GM12891 (cell line): ENCODE data around the gene PLPPR1.
"Not testable (repeated sequence)": the region's sequence is repeated elsewhere in the genome, so short reads cannot be mapped to it uniquely, and the experiment has no call there.

Experiments used
- DNase-seq: peaks from one replicate; pipeline ENCODE4 v3.0.0; 2011; ENCODE audit warnings: low spot score; ENCODE audit not compliant: insufficient read length
- FAIRE-seq: peaks from 2 replicates; lab custom pipeline; 2011; peaks lifted over from hg19 to GRCh38; lab: Jason Lieb, UNC
- PAX5 ChIP-seq: IDR thresholded peaks from 2 replicates; pipeline ENCODE4 v1.6.1; 2011; ENCODE audit warnings: low read length, moderate library complexity, mild to moderate bottlenecking; ENCODE audit not compliant: insufficient read depth, severe bottlenecking
- POLR2A ChIP-seq: IDR thresholded peaks from 2 replicates; pipeline ENCODE4 v1.6.1; 2011; ENCODE audit warnings: low read depth, low read length, control low read depth
- POLR2AphosphoS5 ChIP-seq: IDR thresholded peaks from 2 replicates; pipeline ENCODE4 v1.6.1; 2011; ENCODE audit warnings: low read depth, low read length, control low read depth
- POU2F2 ChIP-seq: IDR thresholded peaks from 2 replicates; pipeline ENCODE4 v1.6.1; 2011; ENCODE audit warnings: low read depth, mild to moderate bottlenecking, control low read depth, low read length, moderate library complexity
- SPI1 ChIP-seq: IDR thresholded peaks from 2 replicates; pipeline ENCODE4 v1.6.1; 2011; ENCODE audit warnings: low read depth, low read length, control low read depth
- TAF1 ChIP-seq: IDR thresholded peaks from 2 replicates; pipeline ENCODE4 v1.6.1; 2011; ENCODE audit warnings: low read depth, low read length, control low read depth

The PLPPR1 gene

GRCh38 chr9:101037430-101037829, 8.9 kb downstream of the PLPPR1 start:
- no peak for DNase-seq
- FAIRE-seq: no peak
- TF ChIP-seq TAF1: no peak
- no peak for TF ChIP-seq PAX5
- TF ChIP-seq SPI1: no peak
- TF ChIP-seq POU2F2: no peak

- FAIRE-seq (no peak), DNase-seq (no peak)
- no peak for TF ChIP-seq SPI1
- TF ChIP-seq POLR2A: no peak
- no peak for TF ChIP-seq POLR2AphosphoS5
- no peak for TF ChIP-seq TAF1
- no peak for TF ChIP-seq PAX5
- no peak for TF ChIP-seq POU2F2
These were observed 10.0 kb downstream of the PLPPR1 start for GRCh38 chr9:101038488-101038887.

- FAIRE-seq: not testable (repeated sequence)
These were observed 11.1 kb downstream of the PLPPR1 start for GRCh38 chr9:101039581-101039980.

GRCh38 chr9:101047848-101048397, 19.4 kb downstream of the PLPPR1 start:
- FAIRE-seq: no peak
- DNase-seq: no peak

More at GRCh38 chr9:101039581-101039980, 11.1 kb downstream of the PLPPR1 start:
- DNase-seq: not testable (repeated sequence)

GRCh38 chr9:101050650-101051049, 22.1 kb downstream of the PLPPR1 start:
- FAIRE-seq (no peak), DNase-seq (no peak)
- TF ChIP-seq TAF1: no peak
- no peak for TF ChIP-seq POU2F2
- no peak for TF ChIP-seq POLR2AphosphoS5
- TF ChIP-seq SPI1: no peak
- no peak for TF ChIP-seq PAX5
- TF ChIP-seq POLR2A: no peak

More at GRCh38 chr9:101047848-101048397, 19.4 kb downstream of the PLPPR1 start:
- TF ChIP-seq TAF1: no peak
- no peak for TF ChIP-seq POLR2A

GRCh38 chr9:101054657-101055056, 26.1 kb downstream of the PLPPR1 start:
- DNase-seq (no peak), FAIRE-seq (no peak)
- TF ChIP-seq POLR2AphosphoS5 (no peak), POU2F2 (no peak), PAX5 (no peak), SPI1 (no peak), POLR2A (no peak), TAF1 (no peak)

GRCh38 chr9:101055516-101055915, 27.0 kb downstream of the PLPPR1 start:
- DNase-seq (no peak), FAIRE-seq (no peak)
- TF ChIP-seq PAX5: no peak
- TF ChIP-seq POU2F2: no peak

- DNase-seq (no peak), FAIRE-seq (no peak)
- TF ChIP-seq POLR2AphosphoS5: no peak
- TF ChIP-seq PAX5: no peak
- no peak for TF ChIP-seq SPI1
- no peak for TF ChIP-seq POU2F2
- no peak for TF ChIP-seq POLR2A
- TF ChIP-seq TAF1: no peak
These were observed 34.2 kb downstream of the PLPPR1 start for GRCh38 chr9:101062686-101063085.

GRCh38 chr9:101063192-101063591, 34.7 kb downstream of the PLPPR1 start:
- no peak for TF ChIP-seq POLR2A
- no peak for TF ChIP-seq POLR2AphosphoS5
- no peak for TF ChIP-seq TAF1
- TF ChIP-seq PAX5: no peak
- TF ChIP-seq SPI1: no peak
- TF ChIP-seq POU2F2: no peak
- FAIRE-seq (no peak), DNase-seq (no peak)

GRCh38 chr9:101064206-101064605, 35.7 kb downstream of the PLPPR1 start:
- FAIRE-seq (no peak), DNase-seq (no peak)
- no peak for TF ChIP-seq POLR2AphosphoS5
- TF ChIP-seq SPI1: no peak
- no peak for TF ChIP-seq PAX5
- TF ChIP-seq TAF1: no peak

- TF ChIP-seq POLR2AphosphoS5 (no peak), PAX5 (no peak), TAF1 (no peak), POU2F2 (no peak), POLR2A (no peak), SPI1 (no peak)
- FAIRE-seq (no peak), DNase-seq (no peak)
These were observed 37.4 kb downstream of the PLPPR1 start for GRCh38 chr9:101065930-101066329.

- DNase-seq (no peak), FAIRE-seq (no peak)
- TF ChIP-seq PAX5 (no peak), SPI1 (no peak), POLR2AphosphoS5 (no peak), POLR2A (no peak), TAF1 (no peak), POU2F2 (no peak)
These were observed 40.2 kb downstream of the PLPPR1 start for GRCh38 chr9:101068696-101069095.
